GM18508 (cell line): Measurements from ENCODE around the gene SORBS1.
"Not testable (repeated sequence)": the region's sequence is repeated elsewhere in the genome, so short reads cannot be mapped to it uniquely, and the experiment has no call there.

Experiments
- ATAC-seq: cut with Tn5 transposase; IDR thresholded peaks from one replicate; pipeline ENCODE4 v1.9.1; 2021; ENCODE audit warnings: moderate number of reproducible peaks; ENCODE audit not compliant: insufficient read depth, unreplicated experiment

Gene SORBS1

GRCh38 chr10:95469251-95469650 lies 91.9 kb downstream of the SORBS1 start:
- no peak for ATAC-seq

- not testable (repeated sequence) for ATAC-seq
These were observed 93.5 kb downstream of the SORBS1 start for GRCh38 chr10:95467642-95468041.

GRCh38 chr10:95467162-95467599 lies 94.0 kb downstream of the SORBS1 start:
- ATAC-seq = no peak

GRCh38 chr10:95466436-95466835 lies 94.7 kb downstream of the SORBS1 start:
- ATAC-seq = no peak

- no peak for ATAC-seq
These were observed 96.9 kb downstream of the SORBS1 start for GRCh38 chr10:95464280-95464679.

GRCh38 chr10:95462740-95463667 lies 98.2 kb downstream of the SORBS1 start:
- no peak for ATAC-seq

- no peak for ATAC-seq
These were observed 99.6 kb downstream of the SORBS1 start for GRCh38 chr10:95461611-95462010.

- ATAC-seq = no peak
These were observed 101.6 kb downstream of the SORBS1 start for GRCh38 chr10:95459446-95460045.

GRCh38 chr10:95458871-95459270 lies 102.3 kb downstream of the SORBS1 start:
- ATAC-seq = no peak

GRCh38 chr10:95458014-95458413 lies 103.2 kb downstream of the SORBS1 start:
- no peak for ATAC-seq

GRCh38 chr10:95457319-95457886 lies 103.8 kb downstream of the SORBS1 start:
- ATAC-seq = no peak

GRCh38 chr10:95456516-95456915 lies 104.7 kb downstream of the SORBS1 start:
- no peak for ATAC-seq

GRCh38 chr10:95454940-95455339 lies 106.2 kb downstream of the SORBS1 start:
- no peak for ATAC-seq

- ATAC-seq = no peak
These were observed 106.8 kb downstream of the SORBS1 start for GRCh38 chr10:95454356-95454755.

- no peak for ATAC-seq
These were observed 109.3 kb downstream of the SORBS1 start for GRCh38 chr10:95451568-95452524.

- no peak for ATAC-seq
These were observed 110.0 kb downstream of the SORBS1 start for GRCh38 chr10:95451150-95451549.

- no peak for ATAC-seq
These were observed 111.0 kb downstream of the SORBS1 start for GRCh38 chr10:95450188-95450587.

- no peak for ATAC-seq
These were observed 113.5 kb downstream of the SORBS1 start for GRCh38 chr10:95447685-95448084.

- no peak for ATAC-seq
These were observed 115.2 kb downstream of the SORBS1 start for GRCh38 chr10:95445837-95446486.
